Neural progenitor cell (in vitro differentiated cells): ENCODE results near the gene CYYR1.

ENCODE experiments used
- EZH2 ChIP-seq: fragments of 200-600 bp; sonication (generic); IDR thresholded peaks from 2 replicates; pipeline ENCODE4 v1.6.1; 2017; ENCODE audit warnings: antibody characterized with exemption, mild to moderate bottlenecking, moderate library complexity
- TF ChIP-seq, protein P1 (sequence below): fragments of 200-600 bp; sonication (generic); IDR thresholded peaks from 2 replicates; pipeline ENCODE4 v1.5.1; 2017; ENCODE audit warnings: antibody characterized with exemption, mild to moderate bottlenecking

DNA sequence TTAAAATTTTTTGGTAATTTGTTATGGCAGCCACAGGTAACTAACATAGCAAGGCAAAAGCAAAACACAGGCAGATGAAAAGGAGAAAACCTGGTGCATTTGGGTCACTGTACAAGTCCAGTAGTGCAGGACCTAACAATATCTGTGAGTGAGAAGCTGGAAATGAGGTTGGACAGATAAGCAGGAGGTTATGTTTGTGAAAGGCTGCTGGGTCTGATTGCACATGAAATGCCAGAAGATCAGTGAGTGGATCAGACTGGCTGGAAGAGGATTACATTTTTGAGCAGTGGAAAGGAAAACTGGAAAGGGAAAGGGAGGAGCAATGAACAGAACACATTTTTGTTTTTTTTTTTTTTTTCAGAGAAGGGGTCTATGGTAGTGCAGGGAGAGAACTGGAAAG is 73.6 kb downstream of the CYYR1 start:
- TF ChIP-seq, protein P1, sequence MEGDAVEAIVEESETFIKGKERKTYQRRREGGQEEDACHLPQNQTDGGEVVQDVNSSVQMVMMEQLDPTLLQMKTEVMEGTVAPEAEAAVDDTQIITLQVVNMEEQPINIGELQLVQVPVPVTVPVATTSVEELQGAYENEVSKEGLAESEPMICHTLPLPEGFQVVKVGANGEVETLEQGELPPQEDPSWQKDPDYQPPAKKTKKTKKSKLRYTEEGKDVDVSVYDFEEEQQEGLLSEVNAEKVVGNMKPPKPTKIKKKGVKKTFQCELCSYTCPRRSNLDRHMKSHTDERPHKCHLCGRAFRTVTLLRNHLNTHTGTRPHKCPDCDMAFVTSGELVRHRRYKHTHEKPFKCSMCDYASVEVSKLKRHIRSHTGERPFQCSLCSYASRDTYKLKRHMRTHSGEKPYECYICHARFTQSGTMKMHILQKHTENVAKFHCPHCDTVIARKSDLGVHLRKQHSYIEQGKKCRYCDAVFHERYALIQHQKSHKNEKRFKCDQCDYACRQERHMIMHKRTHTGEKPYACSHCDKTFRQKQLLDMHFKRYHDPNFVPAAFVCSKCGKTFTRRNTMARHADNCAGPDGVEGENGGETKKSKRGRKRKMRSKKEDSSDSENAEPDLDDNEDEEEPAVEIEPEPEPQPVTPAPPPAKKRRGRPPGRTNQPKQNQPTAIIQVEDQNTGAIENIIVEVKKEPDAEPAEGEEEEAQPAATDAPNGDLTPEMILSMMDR: no peak
- TF ChIP-seq EZH2: no peak
